ENCODE measurements around the gene B3GAT1.

The B3GAT1 gene

DNA sequence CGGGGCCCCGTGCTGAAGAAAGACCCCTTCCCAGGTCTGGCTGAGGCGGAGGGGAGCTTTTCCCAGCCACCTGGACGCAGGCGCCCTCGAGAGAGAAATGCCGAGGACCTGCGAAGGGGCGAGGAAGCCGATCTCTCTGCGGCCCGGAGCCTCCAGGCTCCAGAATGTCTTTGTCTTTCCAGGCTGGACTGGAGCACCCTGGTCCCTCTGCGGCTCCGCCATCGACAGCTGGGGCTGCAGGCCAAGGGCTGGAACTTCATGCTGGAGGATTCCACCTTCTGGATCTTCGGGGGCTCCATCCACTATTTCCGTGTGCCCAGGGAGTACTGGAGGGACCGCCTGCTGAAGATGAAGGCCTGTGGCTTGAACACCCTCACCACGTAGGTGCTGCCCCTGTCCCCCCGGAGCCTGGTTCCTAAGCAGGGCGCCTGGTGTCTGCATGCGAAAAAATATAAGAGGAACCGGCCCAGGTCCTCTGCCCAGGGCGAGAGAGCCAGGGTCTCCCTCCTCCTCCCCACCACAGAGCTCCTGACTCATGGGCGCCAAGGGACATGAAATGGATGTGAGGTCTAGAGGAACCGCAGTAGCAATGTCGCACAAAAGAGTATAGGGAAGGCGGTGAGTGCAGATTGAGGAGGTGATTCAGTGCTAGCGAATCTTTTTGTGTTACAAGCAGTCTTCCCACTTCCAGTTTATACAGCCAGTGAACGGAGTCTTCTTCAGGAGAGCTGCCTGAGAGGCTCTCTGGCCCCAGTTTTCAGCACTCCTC lies 69.3 kb downstream of the B3GAT1 start:
- Mint-ChIP-seq H3K9me3 (no peaks in the 10 kb centered on the region), H3K27ac (no peak overlapping the region), H3K4me1 (peaks cover 5% of the 10 kb centered on the region), H3K4me3 (no peak overlapping the region), H3K27me3 (ENCODE audit: low read depth) (peaks cover 27% of the 10 kb centered on the region), H3K36me3 (ENCODE audit: low read depth) (no peaks in the 10 kb centered on the region)
- TF ChIP-seq, protein P1, sequence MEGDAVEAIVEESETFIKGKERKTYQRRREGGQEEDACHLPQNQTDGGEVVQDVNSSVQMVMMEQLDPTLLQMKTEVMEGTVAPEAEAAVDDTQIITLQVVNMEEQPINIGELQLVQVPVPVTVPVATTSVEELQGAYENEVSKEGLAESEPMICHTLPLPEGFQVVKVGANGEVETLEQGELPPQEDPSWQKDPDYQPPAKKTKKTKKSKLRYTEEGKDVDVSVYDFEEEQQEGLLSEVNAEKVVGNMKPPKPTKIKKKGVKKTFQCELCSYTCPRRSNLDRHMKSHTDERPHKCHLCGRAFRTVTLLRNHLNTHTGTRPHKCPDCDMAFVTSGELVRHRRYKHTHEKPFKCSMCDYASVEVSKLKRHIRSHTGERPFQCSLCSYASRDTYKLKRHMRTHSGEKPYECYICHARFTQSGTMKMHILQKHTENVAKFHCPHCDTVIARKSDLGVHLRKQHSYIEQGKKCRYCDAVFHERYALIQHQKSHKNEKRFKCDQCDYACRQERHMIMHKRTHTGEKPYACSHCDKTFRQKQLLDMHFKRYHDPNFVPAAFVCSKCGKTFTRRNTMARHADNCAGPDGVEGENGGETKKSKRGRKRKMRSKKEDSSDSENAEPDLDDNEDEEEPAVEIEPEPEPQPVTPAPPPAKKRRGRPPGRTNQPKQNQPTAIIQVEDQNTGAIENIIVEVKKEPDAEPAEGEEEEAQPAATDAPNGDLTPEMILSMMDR (IDR thresholded peaks at IDR 0.05; ENCODE audit: unreplicated experiment in 3 of 3), result no peak

DNA sequence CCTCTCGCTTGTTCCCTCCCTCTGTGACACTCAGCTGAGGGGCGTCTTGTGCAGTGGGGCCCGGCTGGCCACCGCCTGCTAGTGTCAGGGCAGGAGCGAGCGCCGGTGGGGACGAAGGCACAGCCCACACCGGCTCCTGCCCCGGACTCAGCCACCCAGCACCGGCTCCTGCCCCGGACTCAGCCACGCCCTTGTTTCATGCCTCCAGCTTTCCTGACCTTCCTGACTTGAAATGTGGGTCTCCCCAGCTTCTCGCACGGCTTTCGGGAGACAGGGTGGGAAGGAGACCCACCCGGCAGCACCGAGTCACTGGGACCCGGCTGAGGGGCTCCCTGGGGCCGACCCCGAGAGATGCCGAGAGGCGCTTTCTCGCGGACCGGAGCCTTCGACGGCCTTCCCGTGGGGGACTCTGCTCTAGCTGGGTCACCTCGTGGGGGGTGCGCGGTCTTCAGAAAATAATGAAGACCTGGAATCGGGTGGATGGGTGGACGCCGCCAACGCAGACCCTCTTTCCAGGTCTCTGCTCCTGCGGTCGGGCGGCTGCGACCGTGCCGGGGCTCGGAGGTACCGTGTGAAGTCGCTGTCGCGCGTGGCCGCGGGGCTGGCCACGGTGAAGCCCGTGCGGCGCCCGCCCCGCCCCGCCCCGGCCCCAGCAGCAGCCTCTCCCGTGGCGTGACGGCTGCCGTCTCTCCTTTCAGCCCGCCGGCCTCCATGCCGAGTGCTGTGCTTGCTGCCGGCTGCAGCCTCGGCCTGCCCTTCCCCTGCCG lies 70.1 kb downstream of the B3GAT1 start:
- H3K36me3 Mint-ChIP-seq (ENCODE audit: low read depth), result no peaks in the 10 kb centered on the region
- H3K4me3 Mint-ChIP-seq, result no peak overlapping the region
- peaks cover 5% of the 10 kb centered on the region for H3K4me1 Mint-ChIP-seq
- H3K27me3 Mint-ChIP-seq (ENCODE audit: low read depth), result peaks cover 30% of the 10 kb centered on the region
- TF ChIP-seq, protein P1 (IDR thresholded peaks at IDR 0.05; ENCODE audit: unreplicated experiment in 3 of 3), result no peak
- H3K27ac Mint-ChIP-seq, result no peak overlapping the region
- H3K9me3 Mint-ChIP-seq, result no peaks in the 10 kb centered on the region

DNA sequence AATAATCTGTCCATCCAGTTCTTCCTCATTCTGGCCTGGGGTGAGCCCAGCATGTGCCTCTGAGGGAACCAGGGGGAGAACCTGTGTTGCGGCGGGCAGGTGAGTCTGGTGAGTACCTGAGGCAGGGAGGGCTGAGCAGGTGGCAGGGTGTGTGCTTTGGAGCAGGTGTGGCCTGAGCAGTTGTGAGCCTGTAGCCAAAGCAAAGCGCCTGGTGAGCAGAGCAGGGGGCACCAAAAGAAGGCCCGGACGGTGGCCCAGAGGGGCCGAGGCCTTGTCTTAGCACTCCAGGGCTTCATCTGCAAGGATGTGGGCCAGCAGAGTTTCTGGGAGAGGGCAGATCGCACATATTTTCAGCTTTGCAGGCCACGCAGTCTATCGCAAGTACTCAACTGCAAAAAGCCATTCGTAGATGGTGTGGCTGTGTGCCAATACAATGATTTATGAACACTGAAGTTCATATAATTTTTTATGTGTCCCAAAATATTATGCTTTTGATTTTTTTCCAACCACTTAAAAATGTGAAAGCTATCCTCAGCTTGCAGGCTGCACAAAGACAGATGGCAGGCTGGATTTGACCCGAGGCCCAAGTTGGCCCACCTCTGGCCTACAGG lies 71.6 kb downstream of the B3GAT1 start:
- Mint-ChIP-seq H3K36me3 (ENCODE audit: low read depth) (no peaks in the 10 kb centered on the region), H3K9me3 (no peaks in the 10 kb centered on the region), H3K4me3 (no peak overlapping the region), H3K27me3 (ENCODE audit: low read depth) (peaks cover 42% of the 10 kb centered on the region), H3K27ac (no peak overlapping the region), H3K4me1 (peaks cover 5% of the 10 kb centered on the region)
- TF ChIP-seq, protein P1 (IDR thresholded peaks at IDR 0.05; ENCODE audit: unreplicated experiment in 3 of 3), result no peak

DNA sequence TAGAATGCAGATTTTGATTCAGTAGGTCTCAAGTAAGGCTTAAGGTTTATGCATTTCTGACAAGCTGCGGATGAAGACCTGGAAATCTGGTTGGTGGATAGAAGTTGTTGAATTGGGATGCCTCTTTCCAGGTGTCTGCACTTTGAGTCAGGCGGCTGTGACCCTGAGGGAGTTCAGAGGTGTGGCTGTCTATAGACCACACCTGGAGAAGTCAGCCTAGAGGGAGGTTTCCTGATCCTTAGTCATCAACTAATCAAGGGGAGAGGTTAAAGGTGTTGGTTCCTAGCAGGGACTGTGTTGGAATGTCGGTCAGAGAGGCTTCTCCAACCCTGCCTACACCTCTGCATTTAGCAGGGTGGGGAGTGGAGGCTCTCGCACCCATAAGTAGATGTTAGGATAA lies 72.3 kb downstream of the B3GAT1 start:
- H3K27me3 Mint-ChIP-seq (ENCODE audit: low read depth), result peaks cover 49% of the 10 kb centered on the region
- H3K27ac Mint-ChIP-seq, result no peak overlapping the region
- H3K36me3 Mint-ChIP-seq (ENCODE audit: low read depth), result no peaks in the 10 kb centered on the region
- no peaks in the 10 kb centered on the region for H3K9me3 Mint-ChIP-seq
- TF ChIP-seq, protein P1 (IDR thresholded peaks at IDR 0.05; ENCODE audit: unreplicated experiment in 3 of 3), result no peak
- H3K4me3 Mint-ChIP-seq, result no peak overlapping the region
- peaks cover 5% of the 10 kb centered on the region for H3K4me1 Mint-ChIP-seq

DNA sequence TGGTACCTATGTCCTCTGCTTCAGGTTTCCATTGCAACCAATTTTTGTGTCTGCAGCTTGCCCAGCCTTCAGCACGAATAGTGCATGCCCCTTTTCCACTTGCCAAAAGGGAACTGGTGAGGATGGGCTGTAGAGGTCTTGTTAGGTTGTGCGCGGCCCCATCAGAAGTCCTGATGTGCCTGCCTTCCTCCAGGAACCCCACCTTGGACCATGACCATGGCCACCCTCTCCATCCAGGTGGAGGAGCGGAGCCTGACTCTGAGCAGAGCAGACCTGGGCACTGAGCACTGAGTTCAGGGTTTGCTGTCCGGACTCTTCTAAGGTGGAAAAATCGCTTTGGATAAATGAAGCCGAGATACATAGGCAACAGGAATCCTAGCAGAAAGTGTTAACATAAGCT lies 73.4 kb downstream of the B3GAT1 start:
- H3K27ac Mint-ChIP-seq, result no peak overlapping the region
- no peaks in the 10 kb centered on the region for H3K36me3 Mint-ChIP-seq (ENCODE audit: low read depth)
- TF ChIP-seq, protein P1 (IDR thresholded peaks at IDR 0.05; ENCODE audit: unreplicated experiment in 3 of 3), result no peak
- H3K4me3 Mint-ChIP-seq, result no peak overlapping the region
- H3K4me1 Mint-ChIP-seq, result peaks cover 5% of the 10 kb centered on the region
- H3K27me3 Mint-ChIP-seq (ENCODE audit: low read depth), result peaks cover 53% of the 10 kb centered on the region
- H3K9me3 Mint-ChIP-seq, result no peaks in the 10 kb centered on the region
